Stimulated activated CD8-positive, alpha-beta memory T cell treated with anti-CD3 and anti-CD28 coated beads, Interleukin-12 subunit alpha, Interleukin-12 subunit beta, amount 100 ng/mL, for 24 hours (primary cell): ENCODE data around the gene GSTP1.
A peak's percentile ranks its signal among the peaks of the same experiment; 100 is the strongest.
"Not testable (repeated sequence)": the region's sequence is repeated elsewhere in the genome, so short reads cannot be mapped to it uniquely, and the experiment has no call there.

ENCODE experiments used
- DNase-seq: peaks from one replicate; pipeline ENCODE4 v3.0.0-alpha.2; 2020; ENCODE audit errors: extremely low read depth

The GSTP1 gene

DNA sequence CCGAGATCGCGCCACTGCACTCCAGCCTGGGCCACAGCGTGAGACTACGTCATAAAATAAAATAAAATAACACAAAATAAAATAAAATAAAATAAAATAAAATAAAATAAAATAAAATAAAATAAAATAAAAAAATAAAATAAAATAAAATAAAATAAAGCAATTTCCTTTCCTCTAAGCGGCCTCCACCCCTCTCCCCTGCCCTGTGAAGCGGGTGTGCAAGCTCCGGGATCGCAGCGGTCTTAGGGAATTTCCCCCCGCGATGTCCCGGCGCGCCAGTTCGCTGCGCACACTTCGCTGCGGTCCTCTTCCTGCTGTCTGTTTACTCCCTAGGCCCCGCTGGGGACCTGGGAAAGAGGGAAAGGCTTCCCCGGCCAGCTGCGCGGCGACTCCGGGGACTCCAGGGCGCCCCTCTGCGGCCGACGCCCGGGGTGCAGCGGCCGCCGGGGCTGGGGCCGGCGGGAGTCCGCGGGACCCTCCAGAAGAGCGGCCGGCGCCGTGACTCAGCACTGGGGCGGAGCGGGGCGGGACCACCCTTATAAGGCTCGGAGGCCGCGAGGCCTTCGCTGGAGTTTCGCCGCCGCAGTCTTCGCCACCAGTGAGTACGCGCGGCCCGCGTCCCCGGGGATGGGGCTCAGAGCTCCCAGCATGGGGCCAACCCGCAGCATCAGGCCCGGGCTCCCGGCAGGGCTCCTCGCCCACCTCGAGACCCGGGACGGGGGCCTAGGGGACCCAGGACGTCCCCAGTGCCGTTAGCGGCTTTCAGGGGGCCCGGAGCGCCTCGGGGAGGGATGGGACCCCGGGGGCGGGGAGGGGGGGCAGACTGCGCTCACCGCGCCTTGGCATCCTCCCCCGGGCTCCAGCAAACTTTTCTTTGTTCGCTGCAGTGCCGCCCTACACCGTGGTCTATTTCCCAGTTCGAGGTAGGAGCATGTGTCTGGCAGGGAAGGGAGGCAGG is at the start of gene GSTP1:
GSTP1 (plus strand) TSS at position 566 of the 958 bp plus-strand sequence; CDS start at position 598, 32 bp downstream.
- DNase-seq: peak; percentile 61

DNA sequence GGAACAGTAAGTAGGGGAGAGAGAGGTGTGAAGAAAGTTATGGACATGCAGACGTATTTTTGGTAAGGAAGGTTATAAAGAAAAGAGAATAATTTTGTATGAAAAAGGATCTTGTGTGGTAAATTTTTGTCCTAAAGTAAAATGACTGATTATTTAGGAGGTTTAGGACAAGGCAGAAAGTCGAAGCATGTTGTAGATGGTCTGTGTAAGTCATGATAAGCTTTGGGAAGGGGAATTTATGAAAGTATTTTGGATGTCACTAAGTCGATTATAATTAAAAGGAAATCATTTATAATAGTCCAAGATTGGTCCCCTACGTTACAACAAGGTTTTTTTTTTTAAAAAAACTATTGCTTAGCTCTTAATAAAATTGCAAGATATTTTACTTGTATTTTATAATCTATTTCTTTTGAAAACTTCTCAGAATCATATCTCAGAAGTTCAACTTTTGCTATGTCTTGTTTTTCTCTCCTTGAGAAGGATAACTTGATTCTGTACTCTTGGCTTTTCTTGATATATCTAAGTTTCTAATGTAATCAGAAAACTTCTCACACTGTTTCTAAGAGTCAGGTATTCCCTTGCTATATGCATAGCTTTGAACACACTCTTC is 49.4 kb upstream of the GSTP1 start:
- DNase-seq: no peak

DNA sequence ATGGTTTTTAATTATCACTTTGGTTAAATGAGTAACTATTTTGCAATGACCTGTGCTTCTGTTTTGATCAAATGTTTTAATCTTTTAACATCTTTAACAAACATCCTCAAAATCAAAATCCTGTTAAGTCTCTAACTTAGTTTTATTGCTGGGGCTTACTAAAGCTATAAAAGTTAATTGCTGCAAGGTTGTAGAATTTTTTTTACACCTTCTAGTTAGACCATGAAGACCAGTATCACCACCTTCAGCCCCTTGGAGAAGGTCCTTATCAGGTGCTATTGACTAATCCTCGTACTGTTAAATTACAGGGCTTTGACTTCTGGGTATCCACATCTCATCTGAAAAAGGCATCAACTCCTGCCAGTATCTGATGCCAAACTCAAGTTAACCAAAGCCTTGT is 48.1 kb upstream of the GSTP1 start:
- DNase-seq: no peak

DNA sequence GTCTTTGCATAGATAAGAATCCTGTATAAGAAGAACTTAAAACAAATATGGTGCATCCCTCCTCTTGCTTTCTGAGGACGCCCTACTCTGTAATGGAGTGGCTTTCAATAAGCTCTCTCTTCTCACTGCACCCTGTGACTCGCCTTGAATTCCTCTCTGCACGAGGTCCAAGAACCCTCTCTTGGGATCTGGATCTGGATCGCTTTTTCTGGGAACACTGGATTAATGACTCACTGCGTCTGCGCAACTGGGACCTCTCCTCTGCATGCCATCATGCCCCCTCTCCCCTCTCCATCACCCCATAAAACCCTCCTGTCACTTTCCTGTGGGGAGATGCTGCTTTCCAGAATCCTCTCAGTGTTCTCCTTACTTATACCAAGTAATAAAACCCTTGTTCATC is 45.3 kb upstream of the GSTP1 start:
- no peak for DNase-seq

DNA sequence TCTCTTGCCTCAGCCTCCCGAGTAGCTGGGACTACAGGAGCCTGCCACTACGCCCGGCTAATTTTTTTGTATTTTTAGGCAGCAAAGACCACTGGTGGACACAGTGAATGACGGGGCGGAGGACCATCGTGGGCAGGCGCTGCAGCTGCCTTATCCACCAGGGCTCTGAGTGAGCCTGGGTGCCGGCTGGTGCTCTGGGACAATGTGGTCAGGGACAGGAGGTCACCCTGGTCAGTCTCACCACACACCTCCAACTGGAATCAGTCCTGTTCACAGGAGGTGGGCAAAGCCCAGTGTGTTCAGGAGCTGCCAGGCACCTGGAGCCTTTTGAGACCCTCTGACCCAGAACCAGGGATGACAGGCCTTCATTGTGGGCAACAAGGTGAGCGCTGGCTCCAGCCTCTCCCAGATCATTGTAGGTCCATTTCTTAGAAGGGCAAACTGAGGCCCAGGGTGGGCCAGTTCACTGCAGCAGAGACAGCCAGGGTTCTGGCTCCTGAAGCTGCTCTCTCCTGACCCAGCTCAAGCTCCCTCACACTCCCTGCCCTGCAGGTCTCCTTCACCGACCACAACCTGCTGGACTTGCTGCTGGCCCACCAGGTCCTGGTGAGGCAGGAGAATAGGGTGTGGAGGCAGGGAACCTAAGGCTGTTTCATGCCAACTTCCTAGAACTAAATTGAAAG is 44.6 kb upstream of the GSTP1 start:
- no peak for DNase-seq

DNA sequence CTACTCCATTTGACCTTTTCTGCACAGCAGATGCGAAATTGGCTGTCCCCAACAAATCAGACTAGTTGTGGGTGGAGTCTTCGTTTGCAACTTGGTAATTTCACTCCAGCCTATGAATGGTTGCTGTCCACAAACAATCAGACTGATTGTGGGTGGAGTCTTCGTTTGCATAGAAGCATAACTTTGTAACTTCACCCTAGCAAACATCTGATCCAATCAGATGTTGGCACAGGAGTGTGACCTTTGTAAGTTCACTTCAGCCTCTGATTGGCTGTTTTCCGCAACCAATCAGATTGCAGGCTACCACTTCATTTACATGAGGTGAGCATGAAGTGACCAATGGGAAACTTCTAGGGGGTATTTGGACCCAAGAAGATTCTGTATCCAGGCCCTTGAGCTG is 44.1 kb upstream of the GSTP1 start:
- no peak for DNase-seq

DNA sequence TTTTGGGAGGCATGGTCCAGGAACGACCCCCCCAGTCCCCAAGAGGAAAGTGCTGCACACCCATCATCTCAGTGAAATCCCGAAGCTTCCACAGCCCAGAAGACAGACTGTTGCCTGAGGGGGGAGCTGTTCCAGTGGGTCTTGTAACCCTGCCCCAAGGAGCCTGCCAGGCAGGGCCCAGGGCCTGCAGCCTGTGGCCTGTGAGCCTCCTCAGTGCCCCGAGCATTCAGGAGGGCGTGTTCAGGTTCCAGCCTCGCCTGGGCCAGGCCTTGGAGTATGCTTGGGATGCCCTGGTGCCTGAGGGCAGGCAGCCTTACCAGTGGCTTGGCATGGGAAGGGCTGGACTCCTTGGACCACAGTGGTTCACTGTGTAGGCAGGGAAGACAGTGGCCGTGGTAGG is 42.4 kb upstream of the GSTP1 start:
- no peak for DNase-seq

DNA sequence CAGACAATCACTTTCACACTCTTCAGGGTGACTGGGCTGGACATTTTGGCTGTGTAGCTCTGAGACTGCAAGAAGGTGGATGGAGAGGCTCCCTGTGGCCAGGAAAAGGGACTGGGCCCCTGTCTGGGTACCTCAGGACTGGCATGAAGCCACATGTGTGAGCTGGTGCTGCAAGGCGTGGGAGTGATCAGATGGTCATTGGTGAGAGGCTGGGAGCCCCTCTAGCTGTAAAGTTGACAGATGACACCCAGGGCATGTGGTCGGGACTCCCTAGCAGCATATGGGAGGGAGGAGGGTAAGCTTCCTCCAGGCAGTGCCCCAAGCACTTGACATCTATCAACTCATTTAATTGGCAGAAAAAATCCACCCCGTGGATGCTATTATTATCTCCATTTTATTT is 41.4 kb upstream of the GSTP1 start:
- DNase-seq: no peak

DNA sequence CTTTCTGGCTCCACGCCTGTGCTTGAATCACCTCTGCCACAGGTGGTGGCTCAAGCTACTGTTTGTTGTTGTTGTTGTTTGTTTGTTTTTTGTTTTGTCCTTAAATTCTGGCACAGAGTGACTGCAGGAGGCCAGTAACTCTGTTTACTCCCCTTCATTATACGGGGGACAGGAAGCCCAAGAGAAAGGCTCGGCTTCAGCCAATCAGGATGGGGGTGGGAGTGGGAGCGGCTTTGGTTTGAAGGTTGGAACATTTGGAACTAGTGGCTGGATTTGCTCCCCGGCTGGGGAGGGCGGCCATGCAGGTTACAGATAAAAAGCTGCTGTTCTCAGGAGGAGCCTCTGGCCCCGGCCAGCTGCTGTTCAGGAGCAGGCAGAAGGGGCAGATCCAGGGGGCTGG is 40.6 kb upstream of the GSTP1 start:
- DNase-seq: no peak

DNA sequence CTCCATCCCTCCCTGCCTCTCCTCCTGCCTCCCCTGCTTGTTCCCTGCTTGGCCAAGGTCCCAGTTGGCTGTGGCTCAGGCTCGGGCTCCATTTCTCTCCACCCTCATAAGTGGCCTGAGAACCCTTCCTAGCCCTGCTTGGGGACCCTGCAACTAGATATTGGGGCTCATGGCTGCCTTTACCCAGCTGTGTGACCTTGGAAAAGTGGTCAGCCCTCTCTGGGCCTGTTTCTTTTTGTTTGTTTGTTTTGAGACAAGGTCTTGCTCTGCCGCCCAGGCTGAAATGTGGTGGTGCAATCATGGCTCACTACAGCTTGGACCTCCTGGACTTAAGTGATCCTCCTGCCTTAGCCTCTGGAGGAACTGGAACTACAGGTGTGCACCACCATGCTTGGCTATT is 40.0 kb upstream of the GSTP1 start:
- no peak for DNase-seq

DNA sequence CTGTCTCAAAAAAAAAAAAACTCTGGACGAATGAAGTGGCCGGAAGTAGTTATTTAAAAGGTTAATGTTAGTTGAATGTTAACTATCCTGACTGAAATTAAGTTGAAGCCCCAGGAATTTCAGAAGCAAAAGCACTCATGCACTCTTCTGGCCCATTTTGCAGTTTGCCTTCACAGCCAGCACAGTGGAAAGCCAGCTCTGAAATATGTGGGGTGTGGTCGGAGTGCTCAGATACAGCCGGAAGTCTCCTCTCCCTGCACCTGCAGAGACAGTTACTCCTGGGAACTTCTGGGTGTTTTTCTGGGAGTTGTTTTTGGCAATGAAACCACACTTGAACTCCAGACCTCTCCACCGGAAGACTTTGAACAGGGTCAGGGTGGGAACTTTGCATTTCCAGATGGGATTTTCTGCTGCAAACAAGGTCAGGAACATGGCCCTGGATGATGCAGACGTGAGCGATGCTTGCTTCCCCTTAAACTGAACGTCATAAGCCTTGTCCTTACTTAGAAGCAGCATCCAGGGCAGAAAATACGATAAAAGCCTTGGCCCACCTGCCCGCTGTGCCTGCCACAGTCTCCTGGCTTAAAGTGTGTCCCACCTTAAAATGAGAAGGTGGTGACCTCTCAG is 38.9 kb upstream of the GSTP1 start:
- no peak for DNase-seq

DNA sequence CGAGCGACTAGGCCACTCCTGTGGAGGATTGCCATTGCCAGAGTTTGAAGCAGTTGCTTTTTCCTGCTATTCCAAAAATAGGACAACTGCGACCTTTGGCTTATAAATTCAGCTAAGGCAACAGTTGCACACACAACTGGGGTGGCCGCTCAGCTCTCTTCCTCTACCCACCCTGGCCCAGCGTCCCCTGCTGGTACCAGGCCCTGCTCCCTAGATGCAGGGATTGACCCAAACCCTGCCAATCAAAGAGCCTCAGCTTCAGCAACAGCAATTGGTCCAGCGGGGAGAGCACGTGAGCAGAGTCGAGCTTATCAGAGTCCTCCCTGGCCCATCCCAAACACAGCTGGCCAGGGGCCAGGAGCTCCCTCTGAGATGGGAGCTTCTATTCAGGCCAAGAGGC is 38.3 kb upstream of the GSTP1 start:
- DNase-seq: no peak

DNA sequence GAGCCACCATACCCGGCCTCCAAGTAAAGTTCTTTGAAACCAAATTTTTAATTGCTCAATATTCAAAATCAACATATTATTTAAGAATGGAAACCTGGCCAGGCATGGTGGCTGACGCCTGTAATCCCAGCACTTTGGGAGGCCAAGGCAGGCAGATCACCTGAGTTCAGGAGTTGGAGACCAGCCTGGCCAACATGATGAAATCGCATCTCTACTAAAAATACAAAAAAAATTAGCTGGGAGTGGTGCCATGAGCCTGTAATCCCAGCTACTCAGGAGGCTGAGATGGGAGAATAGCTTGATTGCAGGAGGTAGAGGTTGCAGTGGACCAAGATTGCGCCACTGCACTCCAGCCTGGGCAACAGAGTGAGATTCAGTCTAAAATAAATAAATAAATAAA is 35.5 kb upstream of the GSTP1 start:
- DNase-seq: not testable (repeated sequence)

DNA sequence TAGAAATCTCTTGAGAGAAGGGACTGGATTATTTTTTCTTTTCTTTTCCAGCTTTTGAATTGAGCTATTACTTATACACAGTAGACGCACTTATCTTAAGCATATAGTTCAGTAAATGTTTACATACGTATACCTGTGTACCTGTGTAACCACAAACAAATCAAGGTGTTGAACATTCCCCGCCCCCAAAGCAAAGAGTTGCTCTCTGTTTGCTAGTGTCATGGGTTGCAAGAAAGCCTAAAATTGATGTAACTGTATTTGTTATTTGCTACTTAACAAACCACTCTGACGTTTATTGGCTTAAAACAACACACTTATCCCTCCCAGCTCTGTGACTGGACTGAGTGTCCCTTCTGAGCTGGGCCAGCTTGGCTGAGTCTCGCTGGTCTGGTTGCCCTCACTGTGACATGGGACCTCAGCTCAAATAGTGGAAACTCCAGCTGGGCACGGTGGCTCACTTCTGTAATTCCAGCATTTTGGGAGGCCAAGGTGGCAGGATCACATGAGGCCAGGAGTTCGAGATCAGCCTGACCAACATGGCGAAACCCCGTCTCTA is 35.0 kb upstream of the GSTP1 start:
- no peak for DNase-seq

DNA sequence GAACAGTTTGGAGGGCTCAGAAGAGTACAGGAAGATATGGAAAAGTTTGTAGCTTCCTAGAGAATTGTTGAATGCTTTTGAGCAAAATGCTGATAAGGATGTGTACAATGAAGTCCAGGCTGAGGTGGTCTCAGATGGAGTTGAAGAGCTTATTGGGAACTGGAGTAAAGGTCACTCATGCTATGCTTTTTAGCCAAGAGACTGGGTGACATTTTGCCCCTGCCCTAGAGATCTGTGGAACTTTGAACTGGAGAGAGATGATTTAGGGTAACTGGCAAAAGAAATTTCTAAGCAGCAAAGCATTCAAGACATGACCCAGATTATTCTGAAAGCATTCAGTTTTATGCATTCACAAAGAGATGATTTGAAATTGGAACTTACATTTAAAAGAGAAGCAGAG is 32.5 kb upstream of the GSTP1 start:
- no peak for DNase-seq

DNA sequence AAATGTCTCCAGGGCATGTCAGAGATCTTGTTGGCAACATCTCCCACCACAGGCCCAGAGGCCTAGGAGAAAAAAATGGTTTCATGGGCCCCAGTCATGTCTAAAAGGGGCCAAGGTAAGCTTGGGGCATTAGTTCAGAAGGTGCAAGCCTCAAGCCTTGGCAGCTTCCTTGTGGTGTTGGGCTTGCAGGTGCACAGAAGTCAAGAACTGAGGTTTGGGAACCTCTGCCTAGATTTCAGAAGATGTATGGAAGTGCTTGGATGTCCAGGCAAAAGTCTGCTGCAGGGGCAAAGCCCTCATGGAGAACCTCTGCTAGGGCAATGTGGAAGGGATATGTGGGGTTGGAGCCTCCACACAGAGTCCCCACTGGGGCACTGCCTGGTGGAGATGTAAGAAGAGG is 31.9 kb upstream of the GSTP1 start:
- not testable (repeated sequence) for DNase-seq

DNA sequence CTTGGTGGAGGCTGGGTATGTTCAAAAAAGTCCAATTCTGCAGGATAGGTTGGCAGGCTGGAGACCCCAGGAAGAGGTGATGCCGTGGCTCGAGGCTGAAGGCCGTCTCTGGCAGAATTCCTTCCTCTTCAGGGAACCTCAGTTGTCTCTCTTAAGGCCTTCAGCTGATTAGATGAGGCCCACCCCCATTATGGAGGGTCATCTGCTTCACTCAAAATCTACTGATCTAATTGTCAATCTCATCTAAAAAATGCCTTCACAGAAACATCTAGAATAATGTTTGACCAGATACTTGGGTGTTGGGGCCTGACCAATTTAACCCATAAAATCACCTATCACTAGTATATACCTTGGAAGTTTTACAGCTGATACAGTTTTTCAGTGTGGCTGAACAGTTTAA is 27.4 kb upstream of the GSTP1 start:
- no peak for DNase-seq

DNA sequence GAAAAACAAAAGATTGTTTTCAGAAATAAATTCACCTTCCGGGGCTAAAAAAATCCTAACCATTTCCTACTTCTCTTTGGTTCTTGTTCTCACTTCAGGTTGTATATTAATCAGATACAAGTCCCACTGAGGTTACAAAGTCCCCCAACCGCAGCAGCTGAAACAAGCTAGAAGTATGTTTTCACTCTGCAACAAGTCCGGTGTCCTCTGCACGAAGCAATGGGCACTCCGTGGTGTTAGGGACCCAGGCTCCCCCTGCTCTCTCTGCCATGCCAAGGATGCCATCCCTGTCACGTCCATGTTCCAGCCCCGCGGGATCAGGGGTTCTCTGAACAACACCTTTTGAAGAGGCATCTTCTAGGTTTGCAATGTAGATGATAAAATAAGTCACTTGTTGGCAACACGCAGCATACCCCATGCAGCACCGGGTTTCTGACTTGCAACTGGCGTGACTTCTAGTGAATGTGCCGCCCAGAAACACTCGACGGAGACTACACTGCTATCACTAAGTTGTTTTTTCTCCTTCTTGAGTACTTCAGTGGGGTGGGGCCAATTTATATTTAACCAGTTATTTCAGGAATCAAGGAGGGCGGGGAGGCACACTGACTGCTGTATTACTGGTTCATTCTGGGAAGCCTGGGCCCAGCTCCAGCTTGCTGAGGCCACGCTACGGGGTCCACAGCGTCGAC is 25.4 kb upstream of the GSTP1 start:
- no peak for DNase-seq

DNA sequence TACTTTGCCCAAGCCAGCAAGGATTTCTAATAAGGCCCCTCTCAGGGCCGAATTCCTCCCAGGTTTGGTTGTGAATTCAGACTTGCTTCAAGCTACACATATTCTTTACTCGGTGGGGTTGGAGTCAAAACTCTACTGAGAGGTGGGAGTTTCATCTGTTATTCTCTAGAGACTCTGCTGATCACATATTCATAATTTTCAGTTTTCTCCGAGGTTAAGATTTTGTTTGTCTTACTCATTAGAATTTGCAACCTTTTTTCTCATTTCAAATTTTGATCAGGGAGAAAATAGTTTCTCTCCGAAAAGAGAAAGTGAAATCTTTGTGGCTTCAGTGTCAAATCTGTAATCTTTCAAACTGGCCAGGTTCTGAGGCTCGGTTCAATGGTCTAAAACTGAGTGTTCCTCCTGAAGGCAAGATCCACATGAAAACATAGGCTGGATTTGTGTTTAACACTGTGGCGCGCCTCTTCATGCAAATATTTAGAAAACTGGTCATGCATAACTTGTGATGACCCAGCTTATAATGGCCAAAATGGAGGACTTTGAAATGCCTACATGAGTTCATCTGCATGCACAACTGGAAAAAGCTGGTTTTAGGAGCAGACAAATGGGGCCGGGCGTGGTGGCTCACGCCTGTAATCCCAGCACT is 21.5 kb upstream of the GSTP1 start:
- no peak for DNase-seq

DNA sequence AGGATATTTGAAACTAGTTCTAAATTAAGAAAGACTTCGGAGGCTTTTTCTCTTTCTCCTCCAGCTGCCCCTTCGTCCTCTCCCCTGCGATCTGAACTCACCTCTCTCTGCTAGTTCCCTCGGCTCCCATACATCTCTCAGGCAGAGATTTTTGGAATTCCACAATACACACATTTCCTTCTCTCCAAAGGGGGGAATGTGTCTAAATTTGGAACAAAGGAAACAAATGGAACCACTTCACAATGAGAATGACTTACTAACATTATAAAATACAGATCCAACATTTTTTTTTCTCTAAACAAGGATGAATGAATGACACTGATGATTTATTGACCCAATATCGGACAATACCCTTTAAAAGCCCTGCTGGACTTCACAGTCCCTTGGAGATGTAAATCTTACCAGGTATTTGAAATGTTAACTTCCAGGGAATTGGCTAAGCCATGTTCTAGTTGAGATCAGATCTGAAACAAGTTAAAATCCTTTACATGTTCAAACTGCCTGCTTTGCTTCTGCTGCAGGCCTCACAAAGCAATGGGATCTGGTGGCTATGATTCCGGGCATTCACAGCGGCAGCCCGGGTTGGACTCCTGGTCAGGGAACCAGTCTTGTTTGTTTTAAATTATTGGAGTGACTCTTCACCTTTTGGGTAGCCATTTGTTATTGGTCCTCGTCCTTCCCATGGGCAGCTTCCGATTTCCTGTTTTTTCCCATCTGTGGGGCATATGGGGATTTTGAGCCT is 20.5 kb upstream of the GSTP1 start:
- no peak for DNase-seq
